Measurements from ENCODE around the gene CYTH1.

GRCh38 chr17:78725448-78726021 is 56.5 kb downstream of the CYTH1 start:
- TF ChIP-seq, protein P1, sequence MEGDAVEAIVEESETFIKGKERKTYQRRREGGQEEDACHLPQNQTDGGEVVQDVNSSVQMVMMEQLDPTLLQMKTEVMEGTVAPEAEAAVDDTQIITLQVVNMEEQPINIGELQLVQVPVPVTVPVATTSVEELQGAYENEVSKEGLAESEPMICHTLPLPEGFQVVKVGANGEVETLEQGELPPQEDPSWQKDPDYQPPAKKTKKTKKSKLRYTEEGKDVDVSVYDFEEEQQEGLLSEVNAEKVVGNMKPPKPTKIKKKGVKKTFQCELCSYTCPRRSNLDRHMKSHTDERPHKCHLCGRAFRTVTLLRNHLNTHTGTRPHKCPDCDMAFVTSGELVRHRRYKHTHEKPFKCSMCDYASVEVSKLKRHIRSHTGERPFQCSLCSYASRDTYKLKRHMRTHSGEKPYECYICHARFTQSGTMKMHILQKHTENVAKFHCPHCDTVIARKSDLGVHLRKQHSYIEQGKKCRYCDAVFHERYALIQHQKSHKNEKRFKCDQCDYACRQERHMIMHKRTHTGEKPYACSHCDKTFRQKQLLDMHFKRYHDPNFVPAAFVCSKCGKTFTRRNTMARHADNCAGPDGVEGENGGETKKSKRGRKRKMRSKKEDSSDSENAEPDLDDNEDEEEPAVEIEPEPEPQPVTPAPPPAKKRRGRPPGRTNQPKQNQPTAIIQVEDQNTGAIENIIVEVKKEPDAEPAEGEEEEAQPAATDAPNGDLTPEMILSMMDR (IDR thresholded peaks at IDR 0.05), result no peak
- TF ChIP-seq POLR2A (IDR thresholded peaks at IDR 0.05), result no peak
